IgD-negative memory B cell (primary cell): Measurements from ENCODE around the gene B3GALNT1. TPM values are rescaled to one million over a fixed set of nuclear protein-coding genes. Genes with fewer than 3 reads are reported as not detected.
"Not testable (repeated sequence)": the region's sequence is repeated elsewhere in the genome, so short reads cannot be mapped to it uniquely, and the experiment has no call there.

Experiments
- H3K27ac Mint-ChIP-seq, 3 donors: one replicate each; pipeline ENCODE4 v1.8.0; 2020 to 2022; ENCODE audit warnings: mild to moderate bottlenecking in 3 of 3, mixed read lengths in 3 of 3, moderate library complexity in 1 of 3
- H3K27me3 Mint-ChIP-seq: one replicate; pipeline ENCODE4 v1.8.0; 2021; ENCODE audit warnings: mixed read lengths
- H3K36me3 Mint-ChIP-seq: one replicate; pipeline ENCODE4 v1.8.0; 2020; ENCODE audit warnings: mild to moderate bottlenecking, mixed read lengths
- H3K4me1 Mint-ChIP-seq, 3 donors: one replicate each; pipeline ENCODE4 v1.8.0; 2020 to 2022; ENCODE audit warnings: mixed read lengths in 3 of 3, mild to moderate bottlenecking in 1 of 3
- H3K4me3 Mint-ChIP-seq, 4 donors: one replicate each; pipeline ENCODE4 v1.8.0; 2020 to 2022; ENCODE audit warnings: mild to moderate bottlenecking in 4 of 4, mixed read lengths in 4 of 4, moderate library complexity in 3 of 4
- H3K9me3 Mint-ChIP-seq, 3 donors: one replicate each; pipeline ENCODE4 v1.8.0; 2020 to 2021; ENCODE audit warnings: mixed read lengths in 3 of 3, mild to moderate bottlenecking in 1 of 3
- polyA plus RNA-seq: library from polyadenylated mRNA; unstranded; fragments of 300-500 nt; fragmentation: Illumina TruSeq; gene quantifications from one replicate; pipeline ENCODE4 v1.2.3, GENCODE V29; 2021

The B3GALNT1 gene
- polyA plus RNA-seq, 1 donor from 2014 or later: 1.1 TPM

GRCh38 chr3:161066930-161067329, 38.2 kb downstream of the B3GALNT1 start:
- no peaks in the 10 kb centered on the region for H3K27me3 Mint-ChIP-seq
- no peaks in the 10 kb centered on the region for H3K9me3 Mint-ChIP-seq
- H3K4me1 Mint-ChIP-seq: peaks cover 12 to 28% (median 15%) of the 10 kb centered on the region in 3 donors
- peaks cover 11% of the 10 kb centered on the region for H3K36me3 Mint-ChIP-seq
- peak overlapping the region in 1 of 3 donors; percentile 17 for H3K27ac Mint-ChIP-seq
- no peak overlapping the region for H3K4me3 Mint-ChIP-seq

GRCh38 chr3:161064413-161064812, 40.7 kb downstream of the B3GALNT1 start:
- no peak overlapping the region for H3K4me3 Mint-ChIP-seq
- peaks cover 10 to 21% (median 12%) of the 10 kb centered on the region in 3 donors for H3K4me1 Mint-ChIP-seq
- no peak overlapping the region for H3K27ac Mint-ChIP-seq

GRCh38 chr3:161054860-161055604, 50.1 kb downstream of the B3GALNT1 start:
- H3K9me3 Mint-ChIP-seq: peaks cover 0 to under 1% (median 0%) of the 10 kb centered on the region in 3 donors
- H3K27me3 Mint-ChIP-seq: no peaks in the 10 kb centered on the region
- H3K27ac Mint-ChIP-seq: no peak overlapping the region
- peaks cover 2% of the 10 kb centered on the region for H3K36me3 Mint-ChIP-seq
- peaks cover 0 to 3% (median 0%) of the 10 kb centered on the region in 3 donors for H3K4me1 Mint-ChIP-seq
- H3K4me3 Mint-ChIP-seq: no peak overlapping the region

More at GRCh38 chr3:161064413-161064812, 40.7 kb downstream of the B3GALNT1 start:
- H3K9me3 Mint-ChIP-seq: peaks cover 0 to 2% (median 0%) of the 10 kb centered on the region in 3 donors
- H3K36me3 Mint-ChIP-seq: peaks cover 15% of the 10 kb centered on the region
- no peaks in the 10 kb centered on the region for H3K27me3 Mint-ChIP-seq

GRCh38 chr3:161051856-161052255, 53.3 kb downstream of the B3GALNT1 start:
- H3K27ac Mint-ChIP-seq: no peak overlapping the region

GRCh38 chr3:161050935-161051334, 54.2 kb downstream of the B3GALNT1 start:
- Mint-ChIP-seq H3K27me3 (no peaks in the 10 kb centered on the region), H3K27ac (no peak overlapping the region), H3K4me1 (peaks cover 0 to 3% (median 0%) of the 10 kb centered on the region in 3 donors), H3K4me3 (no peak overlapping the region), H3K36me3 (peaks cover 1% of the 10 kb centered on the region), H3K9me3 (peaks cover 0 to 7% (median 0%) of the 10 kb centered on the region in 3 donors)

More at GRCh38 chr3:161051856-161052255, 53.3 kb downstream of the B3GALNT1 start:
- peaks cover 1% of the 10 kb centered on the region for H3K36me3 Mint-ChIP-seq
- peaks cover 0 to 3% (median 0%) of the 10 kb centered on the region in 3 donors for H3K4me1 Mint-ChIP-seq
- H3K4me3 Mint-ChIP-seq: no peak overlapping the region
- no peaks in the 10 kb centered on the region for H3K27me3 Mint-ChIP-seq
- peaks cover 0 to 4% (median 0%) of the 10 kb centered on the region in 3 donors for H3K9me3 Mint-ChIP-seq

- H3K4me1 Mint-ChIP-seq: peaks cover 0 to 3% (median 0%) of the 10 kb centered on the region in 3 donors
- peaks cover 3% of the 10 kb centered on the region for H3K36me3 Mint-ChIP-seq
- peaks cover 0 to 7% (median 0%) of the 10 kb centered on the region in 3 donors for H3K9me3 Mint-ChIP-seq
- H3K27me3 Mint-ChIP-seq: no peaks in the 10 kb centered on the region
- H3K27ac Mint-ChIP-seq: no peak overlapping the region
- H3K4me3 Mint-ChIP-seq: peak overlapping the region in 1 of 4 donors; percentile 18
These were observed 55.4 kb downstream of the B3GALNT1 start for GRCh38 chr3:161049683-161050248.

- Mint-ChIP-seq H3K27ac (no peak overlapping the region), H3K4me1 (no peaks in the 10 kb centered on the region), H3K27me3 (no peaks in the 10 kb centered on the region), H3K9me3 (peaks cover 0 to 9% (median 0%) of the 10 kb centered on the region in 3 donors), H3K36me3 (peaks cover 3% of the 10 kb centered on the region), H3K4me3 (no peak overlapping the region)
These were observed 61.7 kb downstream of the B3GALNT1 start for GRCh38 chr3:161043336-161044035.

DNA sequence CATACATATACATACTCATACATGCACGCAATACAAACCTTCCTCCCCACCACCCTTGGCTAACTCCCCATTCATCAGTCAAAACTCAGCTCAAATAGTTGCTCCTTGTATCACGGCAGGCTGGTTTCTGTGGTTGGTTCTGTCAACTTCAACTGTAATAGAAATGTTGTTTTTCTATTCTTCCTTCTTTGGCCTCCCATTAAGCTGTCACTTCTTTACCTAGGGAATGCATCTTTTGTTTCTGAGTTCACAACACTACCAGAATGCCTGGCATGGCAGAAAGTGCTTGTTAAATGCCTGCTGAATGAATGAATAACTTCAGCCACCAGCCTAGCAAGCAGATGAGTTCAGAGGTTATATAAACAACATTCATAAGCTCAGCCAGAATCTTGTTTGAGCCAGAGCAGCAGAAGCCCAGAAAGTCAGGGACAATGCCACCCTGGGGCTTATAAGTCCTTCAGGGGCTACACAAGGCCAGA, 63.1 kb downstream of the B3GALNT1 start:
- peaks cover 3% of the 10 kb centered on the region for H3K36me3 Mint-ChIP-seq
- no peak overlapping the region for H3K4me3 Mint-ChIP-seq
- peaks cover 0 to 7% (median 0%) of the 10 kb centered on the region in 3 donors for H3K9me3 Mint-ChIP-seq
- H3K27me3 Mint-ChIP-seq: no peaks in the 10 kb centered on the region
- no peaks in the 10 kb centered on the region for H3K4me1 Mint-ChIP-seq
- H3K27ac Mint-ChIP-seq: peak overlapping the region in 1 of 3 donors; percentile 27

- no peak overlapping the region for H3K4me3 Mint-ChIP-seq
- H3K27ac Mint-ChIP-seq: no peak overlapping the region
- H3K36me3 Mint-ChIP-seq: peaks cover 4% of the 10 kb centered on the region
- H3K9me3 Mint-ChIP-seq: peaks cover 0 to 6% (median 0%) of the 10 kb centered on the region in 3 donors
- no peaks in the 10 kb centered on the region for H3K27me3 Mint-ChIP-seq
- H3K4me1 Mint-ChIP-seq: peaks cover 6 to 12% (median 10%) of the 10 kb centered on the region in 3 donors
These were observed 66.4 kb downstream of the B3GALNT1 start for GRCh38 chr3:161038725-161039124.

- no peak overlapping the region for H3K27ac Mint-ChIP-seq
- no peak overlapping the region for H3K4me3 Mint-ChIP-seq
- no peaks in the 10 kb centered on the region for H3K27me3 Mint-ChIP-seq
- H3K36me3 Mint-ChIP-seq: peaks cover 4% of the 10 kb centered on the region
- H3K4me1 Mint-ChIP-seq: peaks cover 6 to 12% (median 10%) of the 10 kb centered on the region in 3 donors
- peaks cover 0 to 10% (median 2%) of the 10 kb centered on the region in 3 donors for H3K9me3 Mint-ChIP-seq
These were observed 69.4 kb downstream of the B3GALNT1 start for GRCh38 chr3:161035711-161036110.

GRCh38 chr3:161034913-161035550, 70.1 kb downstream of the B3GALNT1 start:
- H3K36me3 Mint-ChIP-seq, H3K27me3 Mint-ChIP-seq, H3K27ac Mint-ChIP-seq: not testable (repeated sequence)
- peaks cover 6 to 12% (median 10%) of the 10 kb centered on the region in 3 donors for H3K4me1 Mint-ChIP-seq
- H3K9me3 Mint-ChIP-seq: peaks cover 0 to 10% (median 2%) of the 10 kb centered on the region in 3 donors
- peak overlapping the region in 2 of 4 donors; percentile 18 to 87 for H3K4me3 Mint-ChIP-seq

Other genes starting within 250 kb of the B3GALNT1 start
- 33.9 TPM for gene NMD3, start 116.0 kb upstream of the B3GALNT1 start, polyA plus RNA-seq